ENCODE results near the gene PCNX2.

- no peak for TF ChIP-seq POLR2A (IDR thresholded peaks at IDR 0.05; ENCODE audit: low read length)
- no peak for TF ChIP-seq GATA1 (IDR thresholded peaks at IDR 0.05; ENCODE audit: low read depth, low read length)
These were observed 173.5 kb downstream of the PCNX2 start for GRCh38 chr1:233121947-233122559.
